A673 (cell line): ENCODE data around the gene NDUFA1. TPM values are rescaled to one million over a fixed set of nuclear protein-coding genes. Genes with fewer than 3 reads are reported as not detected.

Experiments
- BruUV-seq: library from RNA; stranded (reverse); fragments of 400-500 nt; replicated peaks from 2 replicates; lab custom pipeline; 2021; lab: Mats Ljungman, UMichigan
- CTCF ChIA-PET: fragments of 300-600 bp; sonication (Branson Sonifier 250); formaldehyde crosslinking; loops from one replicate; lab custom pipeline; 2022; ENCODE audit warnings: antibody characterized with exemption; lab: Charles Lee
- POLR2A ChIA-PET: fragments of 300-600 bp; sonication (Branson Sonifier 250); formaldehyde crosslinking; loops from one replicate; lab custom pipeline; 2022; ENCODE audit warnings: antibody characterized with exemption; ENCODE audit not compliant: low non-redundant PET; lab: Charles Lee
- DNase-seq: peaks from one replicate; pipeline ENCODE4 v3.0.0-alpha.2; 2015; ENCODE audit warnings: low spot score
- H3K27ac ChIP-seq: fragments of 200-600 bp; sonication (generic); 2 replicates; pipeline ENCODE4 v1.5.1; 2016; ENCODE audit warnings: mixed run types, low read depth, mild to moderate bottlenecking, mixed read lengths, antibody characterized with exemption, low read length; ENCODE audit not compliant: poor library complexity, severe bottlenecking
- H3K27me3 ChIP-seq: fragments of 200-600 bp; sonication (generic); replicated peaks from 2 replicates; pipeline ENCODE4 v1.6.1; 2017; ENCODE audit warnings: mixed run types, low read depth, mild to moderate bottlenecking, mixed read lengths, antibody characterized with exemption, low read length; ENCODE audit not compliant: insufficient read depth, poor library complexity
- H3K36me3 ChIP-seq: fragments of 200-600 bp; sonication (generic); 2 replicates; pipeline ENCODE4 v1.6.1; 2016; ENCODE audit warnings: mixed run types, mild to moderate bottlenecking, mixed read lengths, antibody characterized with exemption, low read length; ENCODE audit not compliant: insufficient read depth, poor library complexity, severe bottlenecking
- H3K4me1 ChIP-seq: fragments of 200-600 bp; sonication (generic); 2 replicates; pipeline ENCODE4 v1.6.1; 2017; ENCODE audit warnings: mixed run types, mild to moderate bottlenecking, mixed read lengths, antibody characterized with exemption, low read length; ENCODE audit not compliant: insufficient read depth, poor library complexity, severe bottlenecking
- H3K4me3 ChIP-seq: fragments of 200-600 bp; sonication (generic); 2 replicates; pipeline ENCODE4 v1.5.1; 2016; ENCODE audit warnings: low read depth, mixed run types, mild to moderate bottlenecking, mixed read lengths, low read length; ENCODE audit not compliant: poor library complexity, severe bottlenecking
- H3K9me3 ChIP-seq: fragments of 200-600 bp; sonication (generic); 2 replicates; pipeline ENCODE4 v1.6.1; 2016; ENCODE audit warnings: mixed run types, low read depth, mild to moderate bottlenecking, mixed read lengths, antibody characterized with exemption, low read length; ENCODE audit not compliant: poor library complexity, severe bottlenecking
- CTCF ChIP-seq: fragments of 300-800, 200-600 bp; sonication (generic); conservative IDR thresholded peaks from 2 replicates; pipeline ENCODE4 v1.5.1; 2017; ENCODE audit warnings: low read depth, mild to moderate bottlenecking, antibody characterized with exemption, low read length, moderate library complexity, mixed read lengths
- EZH2 ChIP-seq: fragments of 200-600 bp; sonication (generic); IDR thresholded peaks from 2 replicates; pipeline ENCODE4 v1.6.1; 2017; ENCODE audit warnings: borderline replicate concordance, low read depth, mild to moderate bottlenecking, mixed read lengths, antibody characterized with exemption, low read length; ENCODE audit not compliant: poor library complexity, severe bottlenecking
- intact Hi-C: fragments of 100-400 bp; cut with micrococcal nuclease; formaldehyde crosslinking; loops from one replicate; pipeline ENCODE4 v1.10.0; 2022; ENCODE audit not compliant: unreplicated experiment
- total RNA-seq: library from RNA; stranded (reverse); gene quantifications from 2 replicates; pipeline ENCODE4 v1.2.3, GENCODE V29; 2021

The NDUFA1 gene
- total RNA-seq, 1 experiment from 2014 or later = 123 TPM

DNA sequence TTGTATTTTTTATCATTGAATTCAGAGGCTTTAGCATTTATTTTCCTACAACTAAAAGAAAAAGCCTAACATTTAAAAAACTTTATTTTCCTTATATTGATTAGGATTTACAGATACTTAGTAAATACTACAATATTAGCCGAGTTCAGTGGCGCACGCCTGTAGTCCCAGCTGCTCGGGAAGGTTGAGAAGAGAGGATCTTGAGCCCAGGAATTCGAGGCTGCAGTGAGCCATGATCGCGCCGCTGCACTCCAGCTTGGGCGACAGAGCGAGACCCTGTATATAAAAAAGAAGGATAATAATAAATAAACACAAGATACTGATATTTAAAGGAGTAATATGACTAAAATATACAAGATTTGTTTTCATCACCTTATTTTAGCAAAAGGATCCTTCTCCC, 18.2 kb upstream of the NDUFA1 start:
- POLR2A ChIA-PET = no interaction called here
- CTCF ChIA-PET = no interaction called here
- DNase-seq = no peak
- peak overlapping the region; percentile 63 for H3K27ac ChIP-seq
- peak overlapping the region; percentile 70 for H3K4me3 ChIP-seq
- BruUV-seq = TSS peak; percentile 86
- peaks cover 17% of the 10 kb centered on the region for H3K36me3 ChIP-seq
- H3K27me3 ChIP-seq = no peaks in the 10 kb centered on the region
- H3K9me3 ChIP-seq = no peaks in the 10 kb centered on the region
- TF ChIP-seq EZH2 (no peak), CTCF (no peak)
- H3K4me1 ChIP-seq = peaks cover 7% of the 10 kb centered on the region
- intact Hi-C loops = loop anchor here (1.0 kb wide), 1 partner anchor 18 kb away; the partner anchor contains the start of genes NDUFA1 and RNF113A

GRCh38 chrX:119870626-119871131, 953 bp upstream of the NDUFA1 start:
- CTCF ChIA-PET = no interaction called here
- TF ChIP-seq EZH2 = no peak
- no peak for TF ChIP-seq CTCF
- Histone ChIP-seq H3K36me3 (peaks cover 4% of the 10 kb centered on the region), H3K9me3 (no peaks in the 10 kb centered on the region), H3K4me1 (no peaks in the 10 kb centered on the region), H3K4me3 (peak overlapping the region; percentile 89), H3K27me3 (no peaks in the 10 kb centered on the region), H3K27ac (peak overlapping the region; percentile 93)
- peak; percentile 11 for DNase-seq
- intact Hi-C loops = loop anchor here (1.0 to 5.0 kb wide), 2 partner anchors 17 to 78 kb away; partner anchors contain the start of gene RPL39
- POLR2A ChIA-PET = interaction anchor here (1.4 kb wide), 1 partner anchor 79 kb away, joined by 4 read pairs; the partner anchor contains the start of gene RPL39
- BruUV-seq = no TSS peak

DNA sequence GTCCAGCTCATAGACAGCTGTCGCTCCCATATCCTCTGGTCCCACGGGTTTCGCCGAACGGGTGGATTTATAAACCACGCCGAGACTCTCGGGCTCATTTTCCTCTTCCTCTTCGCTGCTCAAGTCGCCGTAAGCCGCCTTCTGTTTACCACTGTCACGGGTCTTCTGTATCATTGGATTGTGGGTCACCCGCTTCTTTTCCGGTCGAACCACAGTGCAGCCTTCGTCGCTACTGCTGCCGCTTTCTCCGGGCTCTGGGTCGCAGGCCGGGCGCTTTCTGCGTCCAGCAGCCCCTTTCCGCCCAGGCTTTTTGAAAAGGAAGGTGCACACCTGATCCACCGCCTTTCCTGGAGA, 410 bp upstream of the NDUFA1 start:
- Histone ChIP-seq H3K27ac (peak overlapping the region; percentile 93), H3K27me3 (no peaks in the 10 kb centered on the region), H3K9me3 (no peaks in the 10 kb centered on the region), H3K36me3 (peaks cover 7% of the 10 kb centered on the region), H3K4me3 (peak overlapping the region; percentile 89), H3K4me1 (no peaks in the 10 kb centered on the region)
- intact Hi-C loops = loop anchor here (1.0 to 5.0 kb wide), 2 partner anchors 18 to 79 kb away; partner anchors contain the start of gene RPL39
- no peak for TF ChIP-seq CTCF
- no peak for TF ChIP-seq EZH2
- TSS peak; percentile 87 for BruUV-seq
- ChIA-PET CTCF (no interaction called here), POLR2A (interaction anchor here (1.4 kb wide), 1 partner anchor 80 kb away, joined by 4 read pairs; the partner anchor contains the start of gene RPL39)
- peak; percentile 10 for DNase-seq
